B cell (primary cell): ENCODE measurements around the gene TECTA. TPM values are rescaled to one million over a fixed set of nuclear protein-coding genes. Genes with fewer than 3 reads are reported as not detected.

Source experiments
- ATAC-seq: fragments of 200-7000 bp; cut with Tn5 transposase; one replicate; pipeline ENCODE4 v1.10.0; 2021; ENCODE audit warnings: low read depth, mild to moderate bottlenecking, moderate number of reproducible peaks, moderate library complexity
- CTCF ChIA-PET: fragments of 350-600 bp; sonication (Branson Sonifier 250); formaldehyde crosslinking; loops from one replicate; lab custom pipeline; 2021; ENCODE audit warnings: antibody characterized with exemption, inconsistent platforms; lab: Charles Lee
- POLR2A ChIA-PET: fragments of 350-600 bp; sonication (Branson Sonifier 250); formaldehyde crosslinking; loops from one replicate; lab custom pipeline; 2021; ENCODE audit warnings: antibody characterized with exemption; lab: Charles Lee
- DNase-seq: peaks from one replicate; pipeline ENCODE4 v3.0.0; 2013
- H2AFZ ChIP-seq: 2 replicates; pipeline ENCODE4 v1.6.1; 2012; ENCODE audit warnings: mild to moderate bottlenecking, low read depth, low read length; ENCODE audit not compliant: insufficient read depth, poor library complexity, severe bottlenecking
- H3K27ac ChIP-seq, 2 donors: 1 replicate in 1 of 2; 2 replicates in 1 of 2; pipeline ENCODE4 v1.5.1; 2012 to 2013; ENCODE audit warnings: low read length in 2 of 2, mild to moderate bottlenecking in 2 of 2, moderate library complexity in 1 of 2
- H3K27me3 ChIP-seq, 4 experiments: fragments of 200-600 bp in 1 of 4; sonication (generic) in 1 of 4; replicated peaks in 1 of 4; 1 replicate in 2 of 4; 2 replicates in 2 of 4; pipeline versions ENCODE4 v1.6.1 to v1.7.0; 2013 to 2016; ENCODE audit warnings: low read length in 3 of 4, mild to moderate bottlenecking in 2 of 4, mixed read lengths in 1 of 4, moderate library complexity in 1 of 4; ENCODE audit not compliant: insufficient read depth in 4 of 4, control insufficient read depth in 3 of 4; ENCODE audit errors: control extremely low read depth in 1 of 4
- H3K36me3 ChIP-seq, 2 experiments: replicated peaks in 1 of 2; 1 replicate in 1 of 2; 2 replicates in 1 of 2; pipeline versions ENCODE4 v1.6.1 to v1.7.1; 2013; ENCODE audit warnings: low read length in 1 of 2; ENCODE audit not compliant: insufficient read depth in 2 of 2, control insufficient read depth in 1 of 2; ENCODE audit errors: control extremely low read depth in 1 of 2, extremely low read depth in 1 of 2
- H3K4me1 ChIP-seq, 2 donors: fragments of 200-600 bp in 1 of 2; sonication (generic) in 1 of 2; 1 replicate in 1 of 2; 2 replicates in 1 of 2; pipeline versions ENCODE4 v1.5.1 to v1.6.1; 2013 to 2017; ENCODE audit warnings: low read length in 2 of 2; ENCODE audit not compliant: control insufficient read depth in 2 of 2, insufficient read depth in 2 of 2
- H3K4me2 ChIP-seq: replicated peaks from 2 replicates; pipeline ENCODE3; 2012; ENCODE audit warnings: mild to moderate bottlenecking, low read depth, low read length; ENCODE audit not compliant: poor library complexity, severe bottlenecking
- H3K4me3 ChIP-seq, 5 experiments: fragments of 200-600 bp in 1 of 5; sonication (generic) in 1 of 5; 1 replicate in 3 of 5; 2 replicates in 2 of 5; pipeline versions ENCODE4 v1.5.1 to v1.7.0; 2011 to 2016; ENCODE audit warnings: low read length in 4 of 5, mild to moderate bottlenecking in 4 of 5, low read depth in 2 of 5, control low read depth in 1 of 5, moderate library complexity in 1 of 5; ENCODE audit not compliant: insufficient read depth in 1 of 5; ENCODE audit errors: control extremely low read depth in 1 of 5, extremely low read depth in 1 of 5
- H3K79me2 ChIP-seq: fragments of 200-600 bp; sonication (generic); one replicate; pipeline ENCODE4 v1.6.0; 2016; ENCODE audit warnings: low read length; ENCODE audit not compliant: control insufficient read depth, insufficient read depth
- H3K9ac ChIP-seq: fragments of 200-600 bp; sonication (generic); 2 replicates; pipeline ENCODE4 v1.6.1; 2017; ENCODE audit warnings: mild to moderate bottlenecking, low read length, moderate library complexity
- H3K9me3 ChIP-seq, 3 donors: one replicate each; pipeline versions ENCODE4 v1.6.1 to v1.7.1; 2013; ENCODE audit warnings: low read length in 2 of 3; ENCODE audit not compliant: control insufficient read depth in 2 of 3, insufficient read depth in 1 of 3; ENCODE audit errors: control extremely low read depth in 1 of 3
- H4K20me1 ChIP-seq: 2 replicates; pipeline ENCODE4 v1.6.0; 2012; ENCODE audit warnings: mild to moderate bottlenecking, low read length; ENCODE audit not compliant: insufficient read depth, control insufficient read depth, poor library complexity, severe bottlenecking
- H3K27ac Mint-ChIP-seq: one replicate; pipeline ENCODE4 v1.8.0; 2021; ENCODE audit warnings: mixed read lengths
- H3K27me3 Mint-ChIP-seq: one replicate; pipeline ENCODE4 v1.8.0; 2021; ENCODE audit warnings: mixed read lengths
- H3K4me1 Mint-ChIP-seq: one replicate; pipeline ENCODE4 v1.8.0; 2021; ENCODE audit warnings: mixed read lengths
- H3K4me3 Mint-ChIP-seq: one replicate; pipeline ENCODE4 v1.8.0; 2021; ENCODE audit warnings: mixed read lengths
- H3K9me3 Mint-ChIP-seq: one replicate; pipeline ENCODE4 v1.8.0; 2022; ENCODE audit warnings: mixed read lengths; ENCODE audit not compliant: insufficient read depth
- EZH2 ChIP-seq: IDR thresholded peaks from 2 replicates; pipeline ENCODE4 v1.6.1; 2012; ENCODE audit warnings: borderline replicate concordance, low read depth, mild to moderate bottlenecking, moderate library complexity, low read length; ENCODE audit not compliant: insufficient read depth, poor library complexity, severe bottlenecking
- WGBS: methylation state at CpG from one replicate; pipeline ENCODE4 v1.1.5; 2013; ENCODE audit warnings: missing lambda C conversion rate; ENCODE audit not compliant: insufficient coverage; 5-methylcytosine and 5-hydroxymethylcytosine counted together
- intact Hi-C: fragments of 100-400 bp; cut with micrococcal nuclease; formaldehyde crosslinking; loops from one replicate; pipeline ENCODE4 v1.10.0; 2022
- polyA plus RNA-seq: library from polyadenylated mRNA; depleted of rRNA; stranded (reverse); fragments of >200 nt; gene quantifications from 2 replicates; pipeline ENCODE4 v1.2.3, GENCODE V29; 2012
- total RNA-seq, 2 donors: library from RNA; stranded (reverse); fragments of 120-200 nt in 1 of 2; gene quantifications; 1 replicate in 1 of 2; 2 replicates in 1 of 2; pipeline versions ENCODE4 v1.2.3 to v1.2.4, GENCODE V29; 2013 to 2022
- TF ChIP-seq, protein P1 (sequence below): fragments of 200-600 bp; IDR thresholded peaks from one replicate; pipeline ENCODE4 v1.8.0; 2022; ENCODE audit warnings: antibody characterized with exemption, mild to moderate bottlenecking

The TECTA gene
- total and polyA plus RNA-seq, 2 donors (not counting 1 experiment from before 2014, with no cell fraction given), result 0.47 to 0.51 TPM

DNA sequence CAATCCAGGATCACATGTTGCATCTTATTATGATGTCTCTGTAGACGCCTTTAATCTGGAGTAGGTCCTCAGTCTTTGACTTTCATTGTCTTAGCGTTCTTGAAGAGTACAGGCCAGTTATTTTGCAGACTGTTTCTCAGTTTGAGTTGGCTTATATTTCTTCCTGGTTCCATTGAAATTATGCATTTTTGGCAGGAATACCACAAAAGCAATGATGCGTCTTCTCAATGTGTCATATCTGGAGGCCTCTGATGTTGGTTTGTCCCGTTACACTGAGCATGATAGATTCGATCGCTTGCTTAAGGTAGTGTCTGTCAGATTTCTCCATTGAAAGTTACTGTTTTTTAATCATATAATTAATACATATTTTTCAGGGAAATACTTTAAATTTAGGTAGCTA lies 30.6 kb downstream of the TECTA start:
- Mint-ChIP-seq H3K4me3 (no peak overlapping the region), H3K4me1 (no peaks in the 10 kb centered on the region), H3K9me3 (no peaks in the 10 kb centered on the region), H3K27ac (no peak overlapping the region), H3K27me3 (peaks cover 22% of the 10 kb centered on the region)
- Histone ChIP-seq H3K27me3 (no peaks in the 10 kb centered on the region), H2AFZ (no peak overlapping the region), H3K4me2 (no peak overlapping the region), H3K4me1 (no peaks in the 10 kb centered on the region), H3K9me3 (no peaks in the 10 kb centered on the region), H3K36me3 (no peaks in the 10 kb centered on the region), H3K9ac (no peak overlapping the region), H4K20me1 (no peaks in the 10 kb centered on the region), H3K4me3 (no peak overlapping the region), H3K79me2 (no peaks in the 10 kb centered on the region), H3K27ac (no peak overlapping the region)
- ChIA-PET POLR2A (no interaction called here), CTCF (no interaction called here)
- TF ChIP-seq, protein P1, sequence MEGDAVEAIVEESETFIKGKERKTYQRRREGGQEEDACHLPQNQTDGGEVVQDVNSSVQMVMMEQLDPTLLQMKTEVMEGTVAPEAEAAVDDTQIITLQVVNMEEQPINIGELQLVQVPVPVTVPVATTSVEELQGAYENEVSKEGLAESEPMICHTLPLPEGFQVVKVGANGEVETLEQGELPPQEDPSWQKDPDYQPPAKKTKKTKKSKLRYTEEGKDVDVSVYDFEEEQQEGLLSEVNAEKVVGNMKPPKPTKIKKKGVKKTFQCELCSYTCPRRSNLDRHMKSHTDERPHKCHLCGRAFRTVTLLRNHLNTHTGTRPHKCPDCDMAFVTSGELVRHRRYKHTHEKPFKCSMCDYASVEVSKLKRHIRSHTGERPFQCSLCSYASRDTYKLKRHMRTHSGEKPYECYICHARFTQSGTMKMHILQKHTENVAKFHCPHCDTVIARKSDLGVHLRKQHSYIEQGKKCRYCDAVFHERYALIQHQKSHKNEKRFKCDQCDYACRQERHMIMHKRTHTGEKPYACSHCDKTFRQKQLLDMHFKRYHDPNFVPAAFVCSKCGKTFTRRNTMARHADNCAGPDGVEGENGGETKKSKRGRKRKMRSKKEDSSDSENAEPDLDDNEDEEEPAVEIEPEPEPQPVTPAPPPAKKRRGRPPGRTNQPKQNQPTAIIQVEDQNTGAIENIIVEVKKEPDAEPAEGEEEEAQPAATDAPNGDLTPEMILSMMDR, result no peak
- TF ChIP-seq EZH2, result no peak
- DNase-seq (no peak), ATAC-seq (no peak)
- 91% methylated on average over 3 of the region's 6 CpGs for WGBS
- intact Hi-C loops, result no loop called here

DNA sequence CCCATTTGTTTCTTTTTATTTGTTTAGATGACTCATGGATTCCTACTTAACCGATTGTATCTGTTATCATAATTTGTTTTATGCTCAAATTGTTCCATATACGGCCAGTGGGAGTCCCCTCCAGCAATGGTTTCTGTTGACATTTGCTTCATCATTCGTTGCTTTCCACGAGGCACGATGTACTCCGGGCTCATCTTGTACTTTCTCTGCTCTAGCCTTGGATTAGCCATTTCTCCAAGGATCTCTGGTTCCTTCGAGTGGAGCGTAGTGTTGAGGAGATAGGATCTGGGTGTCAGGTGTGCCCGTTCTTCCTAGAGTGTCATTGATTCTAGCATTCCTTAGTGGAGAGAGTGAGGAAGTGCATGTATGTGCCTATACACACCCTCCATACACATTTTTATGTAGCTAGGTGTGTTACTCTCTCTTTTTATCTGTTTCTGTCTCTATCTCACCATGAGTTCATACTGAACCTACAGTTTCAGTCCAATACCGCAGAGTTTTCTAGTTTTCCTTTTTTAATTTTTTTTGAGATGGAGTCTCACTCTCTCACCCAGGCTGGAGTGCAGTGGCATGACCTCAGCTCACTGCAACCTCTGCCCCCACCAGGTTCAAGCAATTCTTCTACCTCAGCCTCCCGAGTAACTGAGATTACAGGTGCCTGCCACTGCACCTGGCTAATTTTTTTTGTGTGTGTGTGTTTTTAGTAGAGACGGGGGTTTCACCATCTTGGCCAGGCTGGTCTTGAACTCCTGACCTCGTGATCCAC lies 31.4 kb downstream of the TECTA start:
- no peak overlapping the region for H3K4me3 Mint-ChIP-seq
- peaks cover 22% of the 10 kb centered on the region for H3K27me3 Mint-ChIP-seq
- Histone ChIP-seq H3K4me3 (no peak overlapping the region), H2AFZ (no peak overlapping the region), H3K27ac (no peak overlapping the region), H3K36me3 (no peaks in the 10 kb centered on the region), H3K79me2 (no peaks in the 10 kb centered on the region), H3K4me1 (no peaks in the 10 kb centered on the region), H3K4me2 (no peak overlapping the region), H3K27me3 (no peaks in the 10 kb centered on the region), H3K9ac (no peak overlapping the region), H4K20me1 (no peaks in the 10 kb centered on the region), H3K9me3 (no peaks in the 10 kb centered on the region)
- intact Hi-C loops, result no loop called here
- DNase-seq (no peak), ATAC-seq (no peak)
- CTCF ChIA-PET, result no interaction called here
- no peak overlapping the region for H3K27ac Mint-ChIP-seq
- POLR2A ChIA-PET, result no interaction called here
- no peaks in the 10 kb centered on the region for H3K4me1 Mint-ChIP-seq
- no peaks in the 10 kb centered on the region for H3K9me3 Mint-ChIP-seq
- 92% methylated on average over 8 of the region's 13 CpGs for WGBS
- TF ChIP-seq, protein P1, result no peak
- no peak for TF ChIP-seq EZH2
